Measurements from ENCODE around the gene SORCS2.

Gene SORCS2

DNA sequence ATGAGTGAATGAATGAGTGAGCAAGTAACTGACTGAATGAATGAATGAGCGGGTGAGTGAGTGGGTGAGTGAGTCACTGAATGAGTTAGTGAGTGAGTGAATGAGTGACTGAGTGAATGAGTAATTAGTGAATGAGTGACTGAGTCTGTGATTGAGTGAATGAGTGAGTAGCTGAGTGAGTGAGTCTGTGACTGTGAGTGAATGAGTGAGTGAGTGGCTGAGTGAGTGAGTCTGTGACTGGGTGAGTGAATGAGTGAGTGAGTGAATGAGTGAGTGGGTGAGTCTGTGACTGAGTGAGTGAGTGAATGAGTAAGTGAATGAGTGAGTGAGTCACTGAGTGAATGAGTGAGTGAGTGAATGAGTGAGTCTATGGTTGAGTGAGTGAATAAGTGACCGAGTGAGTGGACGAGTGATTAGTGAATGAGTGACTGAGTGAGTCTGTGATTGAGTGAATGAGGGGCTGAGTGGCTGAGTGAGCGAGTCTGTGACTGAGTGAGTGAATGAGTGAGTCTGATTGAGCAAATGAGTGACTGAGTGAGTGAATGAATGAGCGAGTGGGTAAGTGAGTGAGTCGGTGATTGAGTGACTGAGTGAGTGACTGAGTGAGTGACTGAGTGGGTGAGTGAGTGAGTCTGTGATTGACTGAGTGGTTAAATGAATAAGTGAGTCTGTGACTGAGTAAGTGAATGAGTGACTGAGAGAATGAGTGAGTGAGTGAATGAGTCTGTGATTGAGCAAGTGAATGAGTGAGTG lies 465.4 kb downstream of the SORCS2 start:
- DNase-seq (ENCODE audit: low spot score), result no peak
- in situ Hi-C loops (cut with MboI; ENCODE audit: low sequenced_read_pairs, unreplicated experiment), result no loop called here
- no peak for TF ChIP-seq CTCF (IDR thresholded peaks at IDR 0.05; ENCODE audit: borderline replicate concordance, control extremely low read depth, extremely low read depth, insufficient read depth, missing control alignments)

DNA sequence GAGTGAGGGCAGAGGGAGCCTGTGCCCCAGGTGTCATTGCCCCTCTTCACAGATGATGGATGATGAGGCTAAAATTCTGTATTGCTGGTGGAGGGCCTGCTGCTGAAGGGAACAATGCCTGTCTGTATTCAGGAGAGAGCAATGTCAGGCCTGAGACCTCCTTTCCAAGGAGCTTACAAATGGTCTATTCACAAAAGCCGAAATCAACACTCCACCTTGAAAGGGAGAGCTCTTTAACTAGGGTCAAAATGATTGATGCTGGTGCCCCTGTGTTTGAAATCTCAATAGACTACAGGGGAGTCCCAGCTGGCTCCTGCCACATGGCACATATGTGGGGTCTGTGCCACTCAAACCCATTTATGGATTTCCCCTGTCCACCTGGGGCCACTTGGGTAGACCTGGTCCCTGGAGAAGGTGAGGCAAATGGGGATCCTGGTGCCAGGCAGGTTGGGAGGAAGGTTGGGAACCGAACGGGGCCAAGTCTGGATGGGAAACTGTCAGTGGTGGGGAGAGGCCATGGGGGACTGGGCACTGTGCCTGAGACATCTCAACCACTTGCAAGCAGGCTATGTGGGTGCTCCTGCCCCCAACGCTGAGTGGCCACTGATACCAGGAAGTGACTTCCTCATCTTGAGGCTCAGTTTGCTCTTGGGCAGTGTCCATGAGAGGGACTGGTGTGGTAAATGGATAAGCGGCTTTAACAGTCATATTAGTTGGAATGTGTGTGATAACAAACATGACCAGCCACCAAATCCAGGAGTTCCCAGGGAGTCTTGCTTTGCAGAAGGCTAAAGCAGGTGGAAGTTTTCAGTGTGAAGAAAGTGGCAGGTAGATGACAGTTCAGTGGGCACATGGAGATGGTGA lies 466.2 kb downstream of the SORCS2 start:
- no peak for TF ChIP-seq CTCF (IDR thresholded peaks at IDR 0.05; ENCODE audit: borderline replicate concordance, control extremely low read depth, extremely low read depth, insufficient read depth, missing control alignments)
- in situ Hi-C loops (cut with MboI; ENCODE audit: low sequenced_read_pairs, unreplicated experiment), result no loop called here
- no peak for DNase-seq (ENCODE audit: low spot score)

- DNase-seq (ENCODE audit: low spot score), result no peak
- in situ Hi-C loops (cut with MboI; ENCODE audit: low sequenced_read_pairs, unreplicated experiment), result no loop called here
These were observed 467.3 kb downstream of the SORCS2 start for GRCh38 chr4:7659429-7660175.

DNA sequence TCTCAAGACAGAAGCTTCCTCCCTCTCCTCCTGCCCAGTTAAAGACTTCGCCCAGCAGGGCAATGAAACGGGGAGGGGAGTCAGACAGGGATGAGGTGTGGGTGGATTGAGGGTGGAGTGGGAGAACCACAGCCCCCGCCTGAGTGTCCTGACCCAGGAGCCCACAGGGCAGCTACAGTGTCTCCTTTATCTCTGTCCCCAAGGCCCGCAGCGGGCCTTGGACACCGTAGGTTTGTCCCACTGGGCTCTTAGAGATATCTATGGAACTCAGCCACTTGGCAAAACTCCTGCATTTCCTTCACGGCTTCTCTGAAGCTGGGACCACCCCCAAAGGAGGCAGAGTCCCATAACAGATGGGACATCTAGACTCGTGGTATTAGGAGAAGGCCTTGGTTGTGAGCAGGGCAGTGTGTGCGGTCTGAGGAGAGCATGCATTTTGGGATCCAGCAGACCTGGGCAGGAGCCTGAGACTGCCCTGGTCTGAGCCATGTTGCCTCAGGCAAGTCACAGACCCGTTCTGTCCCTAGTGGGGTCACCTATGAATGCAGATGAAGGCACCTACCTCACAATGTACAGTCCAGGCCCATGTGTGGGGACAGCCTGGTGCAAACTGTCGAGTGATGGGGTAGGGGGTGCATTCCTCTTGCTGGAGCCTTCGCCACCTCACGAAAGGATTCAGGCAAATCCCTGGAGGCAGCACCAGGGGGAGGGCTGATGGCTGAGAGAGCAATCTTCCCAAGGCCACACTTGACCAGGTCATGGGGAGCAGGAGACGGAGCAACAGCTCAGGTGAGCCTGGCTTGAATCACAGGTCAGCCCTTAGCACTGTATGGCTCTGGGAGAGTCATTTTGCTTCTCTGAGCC lies 468.1 kb downstream of the SORCS2 start:
- DNase-seq (ENCODE audit: low spot score), result no peak
- no peak for TF ChIP-seq CTCF (IDR thresholded peaks at IDR 0.05; ENCODE audit: borderline replicate concordance, control extremely low read depth, extremely low read depth, insufficient read depth, missing control alignments)
- in situ Hi-C loops (cut with MboI; ENCODE audit: low sequenced_read_pairs, unreplicated experiment), result no loop called here

More at GRCh38 chr4:7659429-7660175, 467.3 kb downstream of the SORCS2 start:
- TF ChIP-seq CTCF (IDR thresholded peaks at IDR 0.05; ENCODE audit: borderline replicate concordance, control extremely low read depth, extremely low read depth, insufficient read depth, missing control alignments), result no peak

GRCh38 chr4:7661066-7661748 lies 468.9 kb downstream of the SORCS2 start:
- in situ Hi-C loops (cut with MboI; ENCODE audit: low sequenced_read_pairs, unreplicated experiment), result no loop called here
- DNase-seq (ENCODE audit: low spot score), result no peak
- TF ChIP-seq CTCF (IDR thresholded peaks at IDR 0.05; ENCODE audit: borderline replicate concordance, control extremely low read depth, extremely low read depth, insufficient read depth, missing control alignments), result no peak

All from GM13976 (cell line).